Activated CD8-positive, alpha-beta T cell treated with anti-CD3 and anti-CD28 coated beads, Interleukin-2, amount 10 ng/mL, durations not matched to agents 7 days and 5 days (primary cell): ENCODE results near the gene PHYHD1. TPM values are rescaled to one million over a fixed set of nuclear protein-coding genes. Genes with fewer than 3 reads are reported as not detected.
"Not testable (repeated sequence)": the region's sequence is repeated elsewhere in the genome, so short reads cannot be mapped to it uniquely, and the experiment has no call there.

Source experiments
- ATAC-seq: fragments of 150-1000 bp; cut with Tn5 transposase; one replicate; pipeline ENCODE4 v1.10.0; 2021; ENCODE audit warnings: moderate library complexity
- CTCF ChIA-PET: fragments of 350-600 bp; sonication (Branson Sonifier 250); formaldehyde crosslinking; loops from one replicate; lab custom pipeline; 2021; ENCODE audit warnings: antibody characterized with exemption; lab: Charles Lee
- POLR2A ChIA-PET: fragments of 350-600 bp; sonication (Branson Sonifier 250); formaldehyde crosslinking; loops from one replicate; lab custom pipeline; 2021; ENCODE audit warnings: antibody characterized with exemption; lab: Charles Lee
- DNase-seq: peaks from one replicate; pipeline ENCODE4 v3.0.0-alpha.2; 2020
- H3K27ac Mint-ChIP-seq: one replicate; pipeline ENCODE4 v1.8.0; 2021; ENCODE audit warnings: mild to moderate bottlenecking, mixed read lengths
- H3K27me3 Mint-ChIP-seq: one replicate; pipeline ENCODE4 v1.8.0; 2021; ENCODE audit warnings: low read depth, mixed read lengths
- H3K36me3 Mint-ChIP-seq: one replicate; pipeline ENCODE4 v1.8.0; 2021; ENCODE audit warnings: low read depth, mixed read lengths
- H3K4me1 Mint-ChIP-seq: one replicate; pipeline ENCODE4 v1.8.0; 2021; ENCODE audit warnings: low read depth, mixed read lengths
- H3K4me3 Mint-ChIP-seq: one replicate; pipeline ENCODE4 v1.8.0; 2021; ENCODE audit warnings: mild to moderate bottlenecking, mixed read lengths
- H3K9me3 Mint-ChIP-seq: one replicate; pipeline ENCODE4 v1.8.0; 2022; ENCODE audit warnings: mixed read lengths; ENCODE audit not compliant: insufficient read depth
- total RNA-seq, 2 experiments: library from RNA; stranded (reverse); gene quantifications; one replicate each; pipeline ENCODE4 v1.2.3, GENCODE V29; 2021

Gene PHYHD1
- total RNA-seq, 2 experiments from 2014 or later: 0.55 to 0.68 TPM

- peak overlapping the region; percentile 47 for H3K27ac Mint-ChIP-seq
- ATAC-seq: peak; percentile 70
These were observed 7.1 kb downstream of the PHYHD1 start for GRCh38 chr9:128927731-128928411.

DNA sequence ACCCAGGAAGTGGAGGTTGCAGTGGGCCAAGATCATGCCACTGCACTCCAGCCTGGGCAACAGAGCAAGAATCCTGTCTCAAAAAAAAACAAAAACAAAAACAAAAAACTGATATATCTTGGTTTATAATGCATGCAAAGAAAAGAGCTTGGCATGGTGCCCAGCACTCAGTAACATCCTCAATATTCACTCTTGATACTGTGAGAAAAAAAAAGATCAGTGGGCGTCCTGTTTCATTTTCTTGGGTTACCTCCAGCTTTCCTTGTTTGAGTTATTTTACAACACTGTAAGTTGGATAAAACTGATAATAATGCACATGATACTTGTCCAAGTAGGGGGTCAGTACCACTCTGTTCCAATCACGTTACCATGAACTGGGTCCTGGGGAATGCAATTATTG is 7.8 kb downstream of the PHYHD1 start:
- H3K27ac Mint-ChIP-seq: no peak overlapping the region

More at GRCh38 chr9:128927731-128928411, 7.1 kb downstream of the PHYHD1 start:
- Mint-ChIP-seq H3K4me1 (peaks cover 18% of the 10 kb centered on the region), H3K27me3 (no peaks in the 10 kb centered on the region), H3K36me3 (no peaks in the 10 kb centered on the region), H3K4me3 (no peak overlapping the region), H3K9me3 (no peaks in the 10 kb centered on the region)
- POLR2A ChIA-PET: interaction anchor here (0.6 to 0.8 kb wide), 2 partner anchors 65 to 293 kb away, joined by 3 read pairs; no protein-coding TSS in a partner anchor
- CTCF ChIA-PET: interaction anchor here (0.6 to 8.7 kb wide), 31 partner anchors 9 to 273 kb away, joined by 3 to 160 read pairs (median 5); partner anchors contain the start of genes ENDOG, KYAT1, LRRC8A and SPOUT1
- DNase-seq: peak; percentile 62

DNA sequence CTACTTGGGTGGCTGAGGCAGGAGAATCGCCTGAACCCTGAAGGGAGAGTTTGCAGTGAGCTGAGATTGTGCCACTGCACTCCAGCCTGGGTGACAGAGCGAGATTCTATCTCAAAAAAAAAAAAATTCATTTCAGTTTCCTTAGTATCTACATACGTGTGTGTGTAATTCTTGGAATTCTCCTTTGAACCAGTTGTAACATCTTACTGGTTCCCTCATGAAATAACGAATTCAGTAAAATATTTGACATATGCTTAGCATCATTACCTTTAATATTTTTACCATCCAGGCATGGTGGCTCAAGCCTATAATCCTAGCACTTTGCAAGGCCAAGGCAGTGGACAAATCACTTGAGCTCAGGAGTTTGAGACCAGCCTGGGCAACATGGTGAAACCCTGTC is 8.8 kb downstream of the PHYHD1 start:
- ChIA-PET CTCF (interaction anchor here (1.3 to 8.7 kb wide), 12 partner anchors 10 to 141 kb away, joined by 3 to 160 read pairs (median 16); partner anchors contain the start of genes ENDOG, KYAT1 and LRRC8A), POLR2A (no interaction called here)
- H3K4me1 Mint-ChIP-seq: peaks cover 18% of the 10 kb centered on the region
- DNase-seq: no peak
- H3K27me3 Mint-ChIP-seq: no peaks in the 10 kb centered on the region
- no peak for ATAC-seq
- no peaks in the 10 kb centered on the region for H3K36me3 Mint-ChIP-seq
- H3K4me3 Mint-ChIP-seq: no peak overlapping the region
- no peaks in the 10 kb centered on the region for H3K9me3 Mint-ChIP-seq
- H3K27ac Mint-ChIP-seq: no peak overlapping the region

More for the DNA sequence above, 7.8 kb downstream of the PHYHD1 start:
- ChIA-PET CTCF (interaction anchor here (0.6 to 8.7 kb wide), 30 partner anchors 8 to 633 kb away, joined by 3 to 160 read pairs (median 6); partner anchors contain the start of genes ENDOG, KYAT1, LRRC8A and SPOUT1), POLR2A (interaction anchor here (0.6 kb wide), 1 partner anchor 294 kb away, joined by 3 read pairs; no protein-coding TSS in a partner anchor)
- H3K9me3 Mint-ChIP-seq: no peaks in the 10 kb centered on the region
- DNase-seq: no peak
- no peak overlapping the region for H3K4me3 Mint-ChIP-seq
- H3K36me3 Mint-ChIP-seq: no peaks in the 10 kb centered on the region
- ATAC-seq: no peak
- H3K4me1 Mint-ChIP-seq: peaks cover 18% of the 10 kb centered on the region
- no peaks in the 10 kb centered on the region for H3K27me3 Mint-ChIP-seq

DNA sequence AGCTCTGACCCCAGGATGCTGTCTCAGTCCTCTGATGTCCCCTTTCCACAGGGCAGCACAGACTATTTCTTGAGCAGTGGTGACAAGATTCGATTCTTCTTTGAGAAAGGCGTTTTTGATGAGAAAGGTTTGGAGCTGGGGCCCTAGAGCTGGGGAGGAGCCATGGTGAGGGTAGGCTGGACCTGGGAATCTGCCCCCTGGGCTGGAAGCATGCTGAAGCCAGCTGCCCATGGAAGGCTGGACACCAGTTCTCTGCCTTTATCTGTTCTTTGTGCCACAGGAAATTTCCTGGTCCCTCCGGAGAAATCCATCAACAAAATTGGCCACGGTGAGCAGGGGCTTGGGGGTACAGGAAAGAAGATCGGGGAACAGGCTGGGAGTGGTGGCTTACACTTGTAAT is 12.9 kb downstream of the PHYHD1 start:
- ChIA-PET CTCF (no interaction called here), POLR2A (no interaction called here)
- Mint-ChIP-seq H3K9me3 (no peaks in the 10 kb centered on the region), H3K4me3 (no peak overlapping the region), H3K36me3 (no peaks in the 10 kb centered on the region), H3K27ac (no peak overlapping the region), H3K4me1 (no peaks in the 10 kb centered on the region), H3K27me3 (no peaks in the 10 kb centered on the region)
- DNase-seq: no peak
- ATAC-seq: no peak

DNA sequence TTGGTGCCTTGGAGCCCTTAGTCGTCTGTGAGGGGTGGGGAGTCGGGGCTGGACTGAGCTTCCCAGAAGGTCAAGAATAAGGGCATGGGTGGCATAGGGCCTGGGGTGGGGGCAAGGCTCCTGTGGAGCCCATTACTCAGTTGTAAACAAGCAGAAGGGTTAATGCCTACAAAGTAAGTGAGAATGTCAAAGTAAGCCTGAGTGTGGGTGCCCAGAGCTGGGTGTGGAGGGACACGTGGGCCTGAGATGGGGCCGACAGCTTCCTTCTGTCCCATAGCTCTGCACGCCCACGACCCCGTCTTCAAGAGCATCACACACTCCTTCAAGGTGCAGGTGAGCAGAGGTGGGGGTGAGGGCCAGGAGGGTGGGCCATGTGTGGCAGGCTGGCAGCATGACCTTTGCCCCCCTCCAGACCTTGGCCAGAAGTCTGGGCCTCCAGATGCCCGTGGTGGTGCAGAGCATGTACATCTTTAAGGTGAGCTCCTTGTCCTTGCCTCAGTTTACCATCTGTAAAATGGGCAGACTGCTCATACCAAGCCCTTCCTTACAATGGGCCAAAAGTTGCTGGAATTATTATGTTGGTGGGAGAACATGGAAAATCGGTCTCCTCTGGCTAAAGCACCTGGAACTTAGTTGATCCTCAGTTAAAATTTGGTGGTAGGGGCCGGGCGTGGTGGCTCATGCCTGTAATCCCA is 15.5 kb downstream of the PHYHD1 start:
- Mint-ChIP-seq H3K36me3 (no peaks in the 10 kb centered on the region), H3K27ac (no peak overlapping the region), H3K9me3 (no peaks in the 10 kb centered on the region), H3K4me1 (no peaks in the 10 kb centered on the region), H3K4me3 (no peak overlapping the region), H3K27me3 (no peaks in the 10 kb centered on the region)
- CTCF ChIA-PET: interaction anchor here (1.7 kb wide), 1 partner anchor 9 kb away, joined by 6 read pairs; no protein-coding TSS in a partner anchor
- ATAC-seq: no peak
- DNase-seq: no peak
- POLR2A ChIA-PET: no interaction called here

- Mint-ChIP-seq H3K4me3 (no peak overlapping the region), H3K36me3 (no peaks in the 10 kb centered on the region), H3K27ac (no peak overlapping the region), H3K4me1 (no peaks in the 10 kb centered on the region), H3K27me3 (no peaks in the 10 kb centered on the region), H3K9me3 (no peaks in the 10 kb centered on the region)
- ChIA-PET POLR2A (no interaction called here), CTCF (interaction anchor here (1.3 to 1.7 kb wide), 2 partner anchors 9 to 10 kb away, joined by 6 to 8 read pairs; no protein-coding TSS in a partner anchor)
- ATAC-seq (no peak), DNase-seq (no peak)
These were observed 16.8 kb downstream of the PHYHD1 start for GRCh38 chr9:128937310-128938165.

DNA sequence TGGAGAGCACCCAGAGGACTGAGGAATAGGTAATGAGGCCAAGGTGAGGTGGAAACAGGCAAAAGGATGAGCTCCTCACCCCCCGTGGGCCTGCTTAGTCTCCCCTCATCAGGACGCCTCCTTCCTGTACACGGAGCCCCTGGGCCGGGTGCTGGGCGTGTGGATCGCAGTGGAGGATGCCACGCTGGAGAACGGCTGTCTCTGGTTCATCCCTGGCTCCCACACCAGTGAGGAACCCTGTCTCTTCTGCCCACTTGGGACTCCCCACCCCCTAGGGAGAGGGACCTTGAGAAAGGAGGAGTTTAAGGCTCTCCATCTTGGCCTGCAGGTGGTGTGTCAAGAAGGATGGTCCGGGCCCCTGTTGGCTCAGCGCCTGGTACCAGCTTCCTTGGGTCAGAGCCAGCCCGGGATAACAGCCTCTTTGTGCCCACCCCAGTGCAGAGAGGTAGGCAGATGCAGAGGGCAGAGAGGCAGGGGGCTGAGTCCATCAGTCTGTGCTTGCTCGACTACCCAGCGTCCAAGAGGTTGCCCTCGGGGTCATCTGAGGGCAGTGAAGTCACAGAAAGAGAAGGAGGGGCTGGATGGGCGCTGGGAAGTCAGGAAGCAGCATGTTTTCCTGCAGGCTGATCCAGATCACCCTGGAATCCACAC is 19.6 kb downstream of the PHYHD1 start:
- no peaks in the 10 kb centered on the region for H3K9me3 Mint-ChIP-seq
- DNase-seq (no peak), ATAC-seq (no peak)
- H3K36me3 Mint-ChIP-seq: no peaks in the 10 kb centered on the region
- H3K27ac Mint-ChIP-seq: no peak overlapping the region
- ChIA-PET POLR2A (no interaction called here), CTCF (interaction anchor here (1.5 kb wide), 1 partner anchor 12 kb away, joined by 3 read pairs; no protein-coding TSS in a partner anchor)
- H3K27me3 Mint-ChIP-seq: no peaks in the 10 kb centered on the region
- no peak overlapping the region for H3K4me3 Mint-ChIP-seq
- no peaks in the 10 kb centered on the region for H3K4me1 Mint-ChIP-seq

DNA sequence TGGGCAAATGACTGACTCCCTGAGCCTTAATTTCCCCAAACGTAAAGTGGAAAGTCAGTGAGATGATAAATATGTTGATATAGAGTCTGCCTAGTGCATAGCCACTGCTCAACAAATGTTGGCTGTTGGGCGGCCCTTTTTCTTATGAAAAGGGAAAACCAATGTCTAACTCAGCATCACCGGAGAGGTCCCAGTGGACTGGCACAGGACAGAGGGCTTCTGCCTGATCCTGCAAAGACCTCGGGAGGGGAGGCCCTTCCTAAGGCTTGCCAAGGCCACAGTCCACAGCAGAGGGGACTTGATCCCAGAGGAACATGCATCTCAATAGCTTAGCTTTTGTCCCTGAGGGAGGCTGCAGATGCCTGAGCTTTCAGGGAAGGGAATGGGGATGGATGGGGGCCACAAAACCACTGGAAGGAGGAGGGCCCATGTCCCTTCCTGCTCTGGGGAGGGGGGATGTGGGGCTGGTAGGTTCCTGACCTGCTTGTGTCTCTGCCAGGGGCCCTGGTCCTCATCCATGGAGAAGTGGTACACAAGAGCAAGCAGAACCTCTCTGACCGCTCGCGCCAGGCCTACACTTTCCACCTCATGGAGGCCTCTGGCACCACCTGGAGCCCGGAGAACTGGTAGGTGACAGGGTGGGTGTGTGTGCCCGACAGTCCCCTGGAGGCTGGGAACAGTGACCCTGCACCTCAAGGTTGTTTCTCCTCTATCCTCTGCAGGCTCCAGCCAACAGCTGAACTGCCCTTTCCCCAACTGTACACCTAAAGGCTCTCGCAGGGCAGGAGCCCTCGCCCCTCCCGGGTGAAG is 20.4 kb downstream of the PHYHD1 start:
- H3K27me3 Mint-ChIP-seq: no peaks in the 10 kb centered on the region
- POLR2A ChIA-PET: no interaction called here
- ATAC-seq: no peak
- H3K4me3 Mint-ChIP-seq: no peak overlapping the region
- peaks cover 7% of the 10 kb centered on the region for H3K36me3 Mint-ChIP-seq
- CTCF ChIA-PET: interaction anchor here (1.5 to 2.6 kb wide), 2 partner anchors 13 kb away, joined by 3 to 8 read pairs; no protein-coding TSS in a partner anchor
- DNase-seq: no peak
- peaks cover 7% of the 10 kb centered on the region for H3K4me1 Mint-ChIP-seq
- no peaks in the 10 kb centered on the region for H3K9me3 Mint-ChIP-seq
- H3K27ac Mint-ChIP-seq: no peak overlapping the region

DNA sequence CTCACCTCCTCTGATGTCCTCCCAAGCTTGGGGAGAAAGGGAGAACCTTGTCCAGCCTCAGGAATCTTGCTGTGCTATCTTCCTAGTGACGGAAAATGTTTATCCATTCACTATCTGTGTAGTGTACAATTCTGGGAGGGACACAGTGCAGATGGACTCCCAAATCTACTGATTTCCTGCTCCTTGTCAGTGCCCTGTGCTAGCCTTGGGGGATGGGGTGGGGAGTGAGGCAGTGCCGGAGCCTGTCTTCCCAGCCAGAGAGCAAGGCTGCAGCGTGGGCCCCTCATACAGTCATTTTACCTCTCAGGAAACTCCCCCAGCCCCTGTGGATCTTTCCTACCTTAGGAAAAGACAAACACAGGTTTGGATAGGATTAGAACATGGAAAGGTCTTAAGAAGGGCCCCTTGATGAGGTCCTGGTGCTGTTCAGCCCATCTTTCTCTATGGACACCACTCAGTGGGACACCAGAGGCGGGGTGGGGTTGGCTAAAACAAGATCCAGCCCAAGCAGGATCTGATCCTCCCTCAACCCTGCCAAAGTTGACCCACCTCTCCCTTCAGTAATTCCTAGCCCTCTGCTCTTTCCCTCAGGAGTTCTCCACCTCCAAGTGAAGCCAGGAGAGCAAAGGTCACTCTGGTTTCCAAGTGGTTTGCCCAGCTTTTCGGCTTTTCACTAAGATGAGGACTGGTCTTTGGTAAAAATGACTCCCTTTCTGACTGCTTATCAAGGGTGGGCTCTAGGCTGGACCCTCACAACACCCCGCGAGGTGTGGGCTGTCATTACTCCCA is 23.2 kb downstream of the PHYHD1 start:
- no peaks in the 10 kb centered on the region for H3K27me3 Mint-ChIP-seq
- no peak overlapping the region for H3K4me3 Mint-ChIP-seq
- CTCF ChIA-PET: interaction anchor here (1.4 to 2.6 kb wide), 2 partner anchors 16 to 19 kb away, joined by 4 to 8 read pairs; no protein-coding TSS in a partner anchor
- peaks cover 21% of the 10 kb centered on the region for H3K4me1 Mint-ChIP-seq
- DNase-seq (no peak), ATAC-seq (no peak)
- H3K27ac Mint-ChIP-seq: no peak overlapping the region
- POLR2A ChIA-PET: no interaction called here
- peaks cover 13% of the 10 kb centered on the region for H3K36me3 Mint-ChIP-seq
- no peaks in the 10 kb centered on the region for H3K9me3 Mint-ChIP-seq

DNA sequence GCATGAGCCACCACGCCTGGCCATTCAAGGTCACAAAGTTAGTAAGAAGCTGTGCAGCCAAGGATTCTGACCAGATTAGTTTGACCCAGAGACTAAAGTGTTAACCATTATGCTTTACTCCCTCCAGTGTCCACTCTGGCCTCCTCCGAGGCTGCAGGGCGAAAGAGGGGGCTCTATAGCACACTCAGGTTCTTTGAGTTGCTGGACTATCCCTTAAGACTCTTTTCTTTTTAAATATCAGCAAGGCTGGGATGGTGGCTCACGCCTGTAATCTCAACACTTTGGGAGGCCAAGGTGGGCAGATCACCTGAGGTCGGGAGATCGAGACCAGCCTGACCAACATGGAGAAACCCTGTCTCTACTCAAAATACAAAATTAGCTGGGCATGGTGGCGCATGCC is 24.2 kb downstream of the PHYHD1 start:
- H3K4me3 Mint-ChIP-seq, H3K9me3 Mint-ChIP-seq, DNase-seq, CTCF ChIA-PET, ATAC-seq, H3K27me3 Mint-ChIP-seq, POLR2A ChIA-PET, H3K27ac Mint-ChIP-seq: not testable (repeated sequence)
- peaks cover 22% of the 10 kb centered on the region for H3K4me1 Mint-ChIP-seq
- peaks cover 18% of the 10 kb centered on the region for H3K36me3 Mint-ChIP-seq
